ENCODE data around the gene LGALS7B.

DNA sequence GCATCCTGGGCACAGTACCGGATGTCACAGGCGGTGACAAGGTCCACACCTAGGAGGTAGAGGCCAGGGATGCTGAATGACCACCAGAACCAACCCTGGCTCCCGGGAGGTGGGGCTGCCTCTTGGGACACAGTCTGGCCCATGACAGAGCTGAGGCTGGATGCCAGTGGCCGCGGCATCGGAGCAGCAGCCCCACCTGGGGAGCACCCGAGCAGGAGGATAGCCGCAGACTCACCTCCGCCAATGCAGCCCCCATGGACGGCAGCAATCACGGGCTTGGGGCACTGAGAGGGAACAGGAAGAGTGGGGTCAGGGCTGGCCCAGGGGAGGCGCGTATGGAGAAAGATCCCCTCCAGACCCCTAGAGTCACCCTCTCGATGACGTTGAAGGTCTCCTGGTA lies 28.1 kb downstream of the LGALS7B start:
- TF ChIP-seq, protein P1, sequence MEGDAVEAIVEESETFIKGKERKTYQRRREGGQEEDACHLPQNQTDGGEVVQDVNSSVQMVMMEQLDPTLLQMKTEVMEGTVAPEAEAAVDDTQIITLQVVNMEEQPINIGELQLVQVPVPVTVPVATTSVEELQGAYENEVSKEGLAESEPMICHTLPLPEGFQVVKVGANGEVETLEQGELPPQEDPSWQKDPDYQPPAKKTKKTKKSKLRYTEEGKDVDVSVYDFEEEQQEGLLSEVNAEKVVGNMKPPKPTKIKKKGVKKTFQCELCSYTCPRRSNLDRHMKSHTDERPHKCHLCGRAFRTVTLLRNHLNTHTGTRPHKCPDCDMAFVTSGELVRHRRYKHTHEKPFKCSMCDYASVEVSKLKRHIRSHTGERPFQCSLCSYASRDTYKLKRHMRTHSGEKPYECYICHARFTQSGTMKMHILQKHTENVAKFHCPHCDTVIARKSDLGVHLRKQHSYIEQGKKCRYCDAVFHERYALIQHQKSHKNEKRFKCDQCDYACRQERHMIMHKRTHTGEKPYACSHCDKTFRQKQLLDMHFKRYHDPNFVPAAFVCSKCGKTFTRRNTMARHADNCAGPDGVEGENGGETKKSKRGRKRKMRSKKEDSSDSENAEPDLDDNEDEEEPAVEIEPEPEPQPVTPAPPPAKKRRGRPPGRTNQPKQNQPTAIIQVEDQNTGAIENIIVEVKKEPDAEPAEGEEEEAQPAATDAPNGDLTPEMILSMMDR (conservative IDR thresholded peaks at IDR 0.05 in 1 of 2, IDR thresholded peaks at IDR 0.05 in 1 of 2; ENCODE audit: extremely low read depth in 1 of 2, insufficient read depth in 1 of 2, low read depth in 1 of 2, low read length in 2 of 2): no peak
- no peak for TF ChIP-seq EZH2 (IDR thresholded peaks at IDR 0.05; ENCODE audit: borderline replicate concordance, low read length)

Data from mammary epithelial cell (primary cell).